Fibroblast of upper back skin (primary cell): ENCODE results near the gene HIRA.

Experiments used
- DNase-seq: peaks from one replicate; pipeline ENCODE4 v3.0.0-alpha.2; 2013

The HIRA gene

GRCh38 chr22:19431649-19432132, at the start of gene HIRA:
Gene HIRA (minus strand): TSS chr22:19431733. CDS start chr22:19431476, 257 bp downstream.
- DNase-seq: peak; percentile 68

- DNase-seq: no peak
Measured at GRCh38 chr22:19480789-19481188, 49.3 kb upstream of the HIRA start.

DNA sequence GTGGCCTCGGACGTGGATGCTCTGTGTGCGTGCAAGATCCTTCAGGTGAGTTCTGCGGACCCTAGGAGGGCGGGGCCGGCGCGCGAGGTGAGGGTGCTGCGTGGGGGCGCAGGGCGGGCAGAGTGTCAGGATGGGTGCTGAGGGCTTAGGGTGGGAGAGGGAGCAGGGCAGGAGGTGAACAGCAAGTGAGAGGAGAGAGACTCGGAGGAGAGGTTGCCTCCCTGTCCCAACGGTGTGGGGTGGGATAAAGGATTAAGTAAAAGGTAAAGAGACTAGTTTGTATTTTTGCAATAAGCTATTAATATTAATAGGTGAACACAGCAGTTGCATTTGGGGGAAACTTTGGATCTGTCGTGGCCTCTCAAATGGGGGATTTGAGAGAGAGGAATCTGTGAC, 48.6 kb upstream of the HIRA start:
- DNase-seq: no peak

DNA sequence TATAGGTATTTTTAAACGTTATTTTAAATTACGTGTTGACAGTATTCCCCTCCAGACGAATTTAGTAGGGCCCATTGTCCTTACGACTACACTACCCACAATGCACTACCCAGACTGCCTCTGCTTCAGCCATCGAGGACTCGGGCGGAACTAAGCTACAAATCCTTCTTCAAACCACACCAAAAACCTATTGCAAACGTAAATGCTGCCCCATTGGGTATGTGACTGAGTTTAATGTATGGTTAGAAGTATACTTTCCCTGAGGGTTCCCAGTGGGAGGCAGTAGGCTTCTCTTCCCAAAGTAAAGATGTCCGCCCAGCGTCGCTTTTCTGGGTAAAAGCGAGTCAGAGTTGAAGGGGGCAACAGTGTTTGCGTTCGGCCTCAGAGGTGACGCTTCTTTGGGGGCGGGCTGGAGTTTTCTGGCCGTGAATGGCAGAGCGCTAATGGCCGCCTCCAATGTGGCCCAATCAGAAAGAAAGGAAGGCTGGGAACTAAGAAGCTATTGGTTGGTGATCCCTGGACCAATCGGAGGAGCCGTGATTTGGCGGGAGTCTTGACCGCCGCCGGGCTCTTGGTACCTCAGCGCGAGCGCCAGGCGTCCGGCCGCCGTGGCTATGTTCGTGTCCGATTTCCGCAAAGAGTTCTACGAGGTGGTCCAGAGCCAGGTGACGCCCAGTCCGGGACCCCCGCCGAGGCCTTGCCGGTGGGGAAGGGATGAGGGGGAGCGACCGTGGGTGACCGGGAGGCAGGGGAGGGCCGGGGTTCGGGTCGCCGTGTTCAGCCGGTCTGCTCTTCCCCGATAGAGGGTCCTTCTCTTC, 48.0 kb upstream of the HIRA start, which contains the start of gene CDC45:
CDC45 (plus strand) TSS at position 566 of the 818 bp plus-strand sequence; CDS start at position 615, 49 bp downstream.
- DNase-seq: peak; percentile 98

DNA sequence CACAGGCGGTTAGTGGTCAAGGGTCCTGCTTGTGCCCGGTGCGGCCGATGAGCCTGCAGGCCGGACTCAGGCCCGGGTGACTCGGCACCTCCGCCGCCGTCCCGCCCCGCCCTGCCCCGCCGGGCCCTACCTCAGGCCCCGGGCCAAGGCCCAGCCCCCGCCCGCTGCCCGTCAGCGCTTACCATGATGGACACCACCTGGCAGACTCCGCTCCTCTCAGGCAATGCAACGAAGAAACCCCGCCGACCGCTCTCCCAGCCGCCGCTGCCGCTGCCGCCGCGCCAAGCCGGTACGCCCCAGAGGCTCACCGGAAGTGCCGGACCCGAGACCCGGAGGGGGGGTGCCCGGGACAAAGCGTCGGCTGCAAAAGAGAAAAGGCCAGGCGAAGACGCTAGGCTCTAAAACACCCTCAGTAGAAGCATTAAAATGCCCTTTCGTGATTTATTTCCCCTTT, 47.4 kb upstream of the HIRA start, which contains the start of gene UFD1:
UFD1 (minus strand) TSS at position 293 of the 454 bp plus-strand sequence; CDS start at position 185, 108 bp downstream.
- peak; percentile 78 for DNase-seq

GRCh38 chr22:19478045-19478900, 46.7 kb upstream of the HIRA start:
- no peak for DNase-seq

DNA sequence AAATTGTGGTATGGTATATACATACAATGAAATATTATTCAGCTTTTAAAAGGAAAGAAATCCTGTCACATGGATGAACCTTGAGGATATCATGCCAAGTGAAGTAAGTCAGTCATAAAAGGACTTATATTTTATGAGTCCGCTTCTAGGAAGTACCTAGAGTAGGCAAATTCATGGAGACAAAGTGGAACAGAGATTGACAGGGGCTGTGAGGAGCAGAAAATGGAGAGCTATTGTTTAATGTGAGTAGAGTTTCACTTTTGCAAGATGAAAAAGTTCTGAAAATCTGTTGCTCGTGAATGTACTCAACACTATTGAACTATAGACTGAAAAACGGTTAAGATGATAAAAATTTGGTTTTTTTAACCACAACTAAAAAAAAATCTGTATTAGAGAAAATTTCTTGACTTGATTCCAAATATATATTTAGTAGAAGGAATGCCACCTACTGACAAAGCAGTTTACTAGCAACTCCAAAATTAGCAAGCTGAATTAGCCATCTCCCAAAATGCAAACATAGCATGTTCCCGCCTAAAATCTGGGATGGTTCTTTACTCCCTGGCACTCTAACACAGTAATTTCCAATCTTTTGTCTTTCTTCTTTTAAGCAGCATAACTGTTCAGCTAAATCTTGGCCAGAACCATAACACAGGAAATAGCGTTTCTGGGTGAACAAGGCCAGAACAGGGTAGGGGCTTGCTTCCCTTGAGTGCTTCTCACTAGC, 46.0 kb upstream of the HIRA start:
- DNase-seq: peak; percentile 7

DNA sequence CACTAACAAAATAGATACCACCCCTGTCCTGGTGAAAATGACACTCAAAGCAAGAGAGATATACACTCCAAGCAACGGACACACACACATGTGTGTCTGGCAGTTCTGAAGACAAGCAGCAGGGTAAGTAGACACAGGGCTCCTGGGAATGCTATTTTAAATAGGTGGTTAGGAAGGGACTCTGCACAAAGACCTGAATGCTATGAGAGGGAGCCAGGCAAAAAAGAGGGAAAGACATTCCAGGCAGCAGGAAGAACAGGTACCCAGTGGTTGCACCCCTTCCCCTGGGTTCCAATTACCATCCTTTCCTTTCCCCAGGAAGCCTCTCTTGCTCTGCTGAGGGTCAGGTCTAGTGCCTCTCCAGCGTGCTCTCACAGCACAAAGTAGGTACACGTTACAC, 44.5 kb upstream of the HIRA start:
- no peak for DNase-seq

DNA sequence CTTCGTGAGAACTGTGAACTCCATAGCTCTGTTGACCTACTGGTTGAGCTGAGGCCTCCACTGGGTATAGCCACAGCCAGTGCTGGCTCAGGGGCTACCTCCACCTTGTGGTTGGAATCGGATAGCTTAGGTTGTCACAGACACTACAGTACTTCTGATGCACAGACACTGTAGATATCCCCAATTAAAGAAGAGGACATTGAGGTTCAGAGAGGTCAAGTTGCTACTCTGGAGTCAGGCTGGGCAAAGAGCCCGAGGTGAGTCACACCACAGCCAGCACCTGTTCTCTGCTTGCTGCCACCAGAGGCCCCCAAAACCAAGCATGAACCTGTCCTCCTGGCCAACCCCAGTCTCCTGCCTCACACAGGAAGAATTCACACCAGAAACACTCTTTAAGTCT, 42.0 kb upstream of the HIRA start:
- DNase-seq: no peak

DNA sequence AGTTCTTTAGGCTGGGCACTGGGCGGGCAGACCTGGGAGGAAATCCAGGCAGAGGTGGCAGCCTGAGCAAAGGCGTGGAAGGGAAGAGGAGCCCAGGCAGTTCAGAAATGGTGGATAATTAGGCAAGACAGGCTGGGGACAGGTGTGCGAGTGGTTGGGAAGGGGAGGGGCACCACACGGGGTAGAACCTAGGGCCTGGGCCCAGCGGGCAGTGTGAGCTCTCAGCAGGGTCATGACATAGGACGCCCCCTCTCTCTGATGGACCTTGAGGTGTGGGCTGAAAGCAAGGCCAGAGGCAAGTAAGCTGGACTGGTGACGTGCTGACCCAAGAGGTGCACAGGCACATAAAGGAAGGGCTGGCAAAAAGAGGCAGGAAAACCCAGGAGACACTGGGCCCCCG, 40.7 kb upstream of the HIRA start:
- DNase-seq: no peak

DNA sequence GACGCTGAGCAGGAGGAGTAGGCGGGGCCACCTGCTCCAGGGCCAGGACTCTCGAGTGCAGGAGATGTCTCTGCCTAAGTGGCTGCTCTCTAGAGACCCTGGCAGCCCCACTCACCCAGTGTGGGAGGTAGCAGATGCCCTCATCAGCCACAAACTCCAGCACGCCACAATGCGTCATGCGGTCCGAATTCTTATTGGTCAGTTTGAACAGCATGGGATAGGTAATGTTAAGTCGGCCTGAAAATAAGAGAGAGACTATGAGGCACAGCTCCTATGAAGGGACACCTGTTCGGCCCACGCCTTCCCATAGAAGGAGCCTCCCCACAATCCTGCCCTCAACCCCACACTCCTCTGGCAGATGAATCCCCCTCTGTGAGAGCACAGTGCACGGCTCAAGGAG, 40.0 kb upstream of the HIRA start:
- DNase-seq: no peak

DNA sequence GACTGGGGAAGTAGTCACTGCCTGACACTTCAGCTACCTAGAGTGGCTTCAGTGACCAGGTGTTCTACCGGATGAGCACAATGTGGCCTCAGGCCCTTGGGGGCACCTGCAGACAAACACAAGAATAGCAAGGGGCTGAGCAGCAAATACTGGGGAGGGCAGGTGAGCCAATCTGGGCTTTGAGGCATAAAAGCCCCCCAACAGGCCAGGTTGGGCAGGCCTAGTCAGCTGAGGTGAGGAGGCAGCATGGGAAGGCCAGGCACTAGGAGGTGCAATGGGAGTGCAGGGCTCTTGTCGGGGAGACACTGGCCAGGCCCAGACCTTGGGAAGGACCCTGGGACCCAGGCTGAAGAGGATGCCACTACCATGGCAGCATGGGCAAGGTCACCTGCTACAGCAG, 38.5 kb upstream of the HIRA start:
- no peak for DNase-seq

GRCh38 chr22:19469421-19469820, 37.9 kb upstream of the HIRA start:
- no peak for DNase-seq

DNA sequence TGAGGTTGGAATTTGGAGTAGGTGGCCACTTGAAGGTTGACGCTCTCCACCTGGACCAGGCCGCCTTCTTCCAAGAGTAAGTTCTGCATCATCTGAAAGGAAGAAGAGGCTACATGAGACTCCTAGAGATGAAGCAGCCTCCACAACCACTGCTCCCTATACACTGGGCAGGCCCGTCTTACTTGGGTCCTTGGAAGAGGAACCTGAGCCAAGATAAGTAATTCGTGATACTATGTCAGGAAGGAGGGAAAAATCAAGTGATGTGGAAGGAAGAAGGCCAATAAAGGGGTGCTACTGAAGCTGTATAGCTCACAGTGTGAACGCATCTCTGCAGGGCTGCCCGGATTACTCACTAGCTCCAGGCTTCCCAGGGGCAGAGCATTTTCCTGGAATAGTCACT, 36.4 kb upstream of the HIRA start:
- DNase-seq: no peak

- no peak for DNase-seq
Measured at GRCh38 chr22:19466848-19467752, 35.6 kb upstream of the HIRA start.

DNA sequence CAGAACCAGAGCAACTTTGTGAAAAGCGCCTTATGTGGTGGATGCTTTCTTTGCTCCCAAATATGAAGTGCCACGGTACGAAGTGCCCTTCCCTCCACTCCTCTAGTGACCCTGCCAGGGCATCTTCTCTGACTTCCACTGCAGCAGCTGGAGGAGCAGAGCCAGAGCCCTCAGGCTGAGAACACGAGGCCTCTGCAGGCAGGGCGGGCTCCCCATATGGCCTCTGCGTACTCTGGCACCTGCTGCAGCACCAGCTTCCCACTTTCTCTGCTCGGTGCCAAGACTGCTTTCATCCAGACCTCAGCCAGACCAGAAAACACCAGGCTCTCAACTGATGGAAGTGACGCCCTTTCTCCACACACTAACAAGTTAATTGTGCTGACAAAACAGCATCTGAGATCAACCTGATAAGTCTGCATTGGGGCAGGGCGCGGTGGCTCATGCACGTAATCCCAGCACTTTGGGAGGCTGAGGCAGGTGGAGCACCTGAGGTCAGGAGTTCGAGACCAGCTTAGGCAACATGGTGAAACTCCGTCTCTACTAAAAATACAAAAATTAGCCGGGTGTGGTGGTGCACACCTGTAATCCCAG, 34.7 kb upstream of the HIRA start:
- no peak for DNase-seq

- DNase-seq: no peak
Measured at GRCh38 chr22:19464975-19465374, 33.4 kb upstream of the HIRA start.

GRCh38 chr22:19464546-19464945, 33.0 kb upstream of the HIRA start:
- DNase-seq: no peak

GRCh38 chr22:19463491-19464469, 32.2 kb upstream of the HIRA start:
- no peak for DNase-seq

GRCh38 chr22:19463008-19463407, 31.5 kb upstream of the HIRA start:
- DNase-seq: no peak
